B cell (primary cell): ENCODE results near the gene CTDP1. TPM values are rescaled to one million over a fixed set of nuclear protein-coding genes. Genes with fewer than 3 reads are reported as not detected.

Source experiments
- ATAC-seq: fragments of 200-7000 bp; cut with Tn5 transposase; one replicate; pipeline ENCODE4 v1.10.0; 2021; ENCODE audit warnings: low read depth, mild to moderate bottlenecking, moderate number of reproducible peaks, moderate library complexity
- CTCF ChIA-PET: fragments of 350-600 bp; sonication (Branson Sonifier 250); formaldehyde crosslinking; loops from one replicate; lab custom pipeline; 2021; ENCODE audit warnings: antibody characterized with exemption, inconsistent platforms; lab: Charles Lee
- POLR2A ChIA-PET: fragments of 350-600 bp; sonication (Branson Sonifier 250); formaldehyde crosslinking; loops from one replicate; lab custom pipeline; 2021; ENCODE audit warnings: antibody characterized with exemption; lab: Charles Lee
- DNase-seq: peaks from one replicate; pipeline ENCODE4 v3.0.0; 2013
- H2AFZ ChIP-seq: 2 replicates; pipeline ENCODE4 v1.6.1; 2012; ENCODE audit warnings: mild to moderate bottlenecking, low read depth, low read length; ENCODE audit not compliant: insufficient read depth, poor library complexity, severe bottlenecking
- H3K27ac ChIP-seq, 2 donors: 1 replicate in 1 of 2; 2 replicates in 1 of 2; pipeline ENCODE4 v1.5.1; 2012 to 2013; ENCODE audit warnings: low read length in 2 of 2, mild to moderate bottlenecking in 2 of 2, moderate library complexity in 1 of 2
- H3K27me3 ChIP-seq, 4 experiments: fragments of 200-600 bp in 1 of 4; sonication (generic) in 1 of 4; replicated peaks in 1 of 4; 1 replicate in 2 of 4; 2 replicates in 2 of 4; pipeline versions ENCODE4 v1.6.1 to v1.7.0; 2013 to 2016; ENCODE audit warnings: low read length in 3 of 4, mild to moderate bottlenecking in 2 of 4, mixed read lengths in 1 of 4, moderate library complexity in 1 of 4; ENCODE audit not compliant: insufficient read depth in 4 of 4, control insufficient read depth in 3 of 4; ENCODE audit errors: control extremely low read depth in 1 of 4
- H3K36me3 ChIP-seq, 2 experiments: replicated peaks in 1 of 2; 1 replicate in 1 of 2; 2 replicates in 1 of 2; pipeline versions ENCODE4 v1.6.1 to v1.7.1; 2013; ENCODE audit warnings: low read length in 1 of 2; ENCODE audit not compliant: insufficient read depth in 2 of 2, control insufficient read depth in 1 of 2; ENCODE audit errors: control extremely low read depth in 1 of 2, extremely low read depth in 1 of 2
- H3K4me1 ChIP-seq, 2 donors: fragments of 200-600 bp in 1 of 2; sonication (generic) in 1 of 2; 1 replicate in 1 of 2; 2 replicates in 1 of 2; pipeline versions ENCODE4 v1.5.1 to v1.6.1; 2013 to 2017; ENCODE audit warnings: low read length in 2 of 2; ENCODE audit not compliant: control insufficient read depth in 2 of 2, insufficient read depth in 2 of 2
- H3K4me2 ChIP-seq: replicated peaks from 2 replicates; pipeline ENCODE3; 2012; ENCODE audit warnings: mild to moderate bottlenecking, low read depth, low read length; ENCODE audit not compliant: poor library complexity, severe bottlenecking
- H3K4me3 ChIP-seq, 5 experiments: fragments of 200-600 bp in 1 of 5; sonication (generic) in 1 of 5; 1 replicate in 3 of 5; 2 replicates in 2 of 5; pipeline versions ENCODE4 v1.5.1 to v1.7.0; 2011 to 2016; ENCODE audit warnings: low read length in 4 of 5, mild to moderate bottlenecking in 4 of 5, low read depth in 2 of 5, control low read depth in 1 of 5, moderate library complexity in 1 of 5; ENCODE audit not compliant: insufficient read depth in 1 of 5; ENCODE audit errors: control extremely low read depth in 1 of 5, extremely low read depth in 1 of 5
- H3K79me2 ChIP-seq: fragments of 200-600 bp; sonication (generic); one replicate; pipeline ENCODE4 v1.6.0; 2016; ENCODE audit warnings: low read length; ENCODE audit not compliant: control insufficient read depth, insufficient read depth
- H3K9ac ChIP-seq: fragments of 200-600 bp; sonication (generic); 2 replicates; pipeline ENCODE4 v1.6.1; 2017; ENCODE audit warnings: mild to moderate bottlenecking, low read length, moderate library complexity
- H3K9me3 ChIP-seq, 3 donors: one replicate each; pipeline versions ENCODE4 v1.6.1 to v1.7.1; 2013; ENCODE audit warnings: low read length in 2 of 3; ENCODE audit not compliant: control insufficient read depth in 2 of 3, insufficient read depth in 1 of 3; ENCODE audit errors: control extremely low read depth in 1 of 3
- H4K20me1 ChIP-seq: 2 replicates; pipeline ENCODE4 v1.6.0; 2012; ENCODE audit warnings: mild to moderate bottlenecking, low read length; ENCODE audit not compliant: insufficient read depth, control insufficient read depth, poor library complexity, severe bottlenecking
- H3K27ac Mint-ChIP-seq: one replicate; pipeline ENCODE4 v1.8.0; 2021; ENCODE audit warnings: mixed read lengths
- H3K27me3 Mint-ChIP-seq: one replicate; pipeline ENCODE4 v1.8.0; 2021; ENCODE audit warnings: mixed read lengths
- H3K4me1 Mint-ChIP-seq: one replicate; pipeline ENCODE4 v1.8.0; 2021; ENCODE audit warnings: mixed read lengths
- H3K4me3 Mint-ChIP-seq: one replicate; pipeline ENCODE4 v1.8.0; 2021; ENCODE audit warnings: mixed read lengths
- H3K9me3 Mint-ChIP-seq: one replicate; pipeline ENCODE4 v1.8.0; 2022; ENCODE audit warnings: mixed read lengths; ENCODE audit not compliant: insufficient read depth
- CTCF ChIP-seq: fragments of 200-600 bp; IDR thresholded peaks from one replicate; pipeline ENCODE4 v1.8.0; 2022; ENCODE audit warnings: antibody characterized with exemption, mild to moderate bottlenecking
- EZH2 ChIP-seq: IDR thresholded peaks from 2 replicates; pipeline ENCODE4 v1.6.1; 2012; ENCODE audit warnings: borderline replicate concordance, low read depth, mild to moderate bottlenecking, moderate library complexity, low read length; ENCODE audit not compliant: insufficient read depth, poor library complexity, severe bottlenecking
- WGBS: methylation state at CpG from one replicate; pipeline ENCODE4 v1.1.5; 2013; ENCODE audit warnings: missing lambda C conversion rate; ENCODE audit not compliant: insufficient coverage; 5-methylcytosine and 5-hydroxymethylcytosine counted together
- intact Hi-C: fragments of 100-400 bp; cut with micrococcal nuclease; formaldehyde crosslinking; loops from one replicate; pipeline ENCODE4 v1.10.0; 2022
- polyA plus RNA-seq: library from polyadenylated mRNA; depleted of rRNA; stranded (reverse); fragments of >200 nt; gene quantifications from 2 replicates; pipeline ENCODE4 v1.2.3, GENCODE V29; 2012
- total RNA-seq, 2 donors: library from RNA; stranded (reverse); fragments of 120-200 nt in 1 of 2; gene quantifications; 1 replicate in 1 of 2; 2 replicates in 1 of 2; pipeline versions ENCODE4 v1.2.3 to v1.2.4, GENCODE V29; 2013 to 2022

CTDP1 gene
- total and polyA plus RNA-seq, 2 donors (not counting 1 experiment from before 2014, with no cell fraction given) = 14.3 to 33.3 TPM

DNA sequence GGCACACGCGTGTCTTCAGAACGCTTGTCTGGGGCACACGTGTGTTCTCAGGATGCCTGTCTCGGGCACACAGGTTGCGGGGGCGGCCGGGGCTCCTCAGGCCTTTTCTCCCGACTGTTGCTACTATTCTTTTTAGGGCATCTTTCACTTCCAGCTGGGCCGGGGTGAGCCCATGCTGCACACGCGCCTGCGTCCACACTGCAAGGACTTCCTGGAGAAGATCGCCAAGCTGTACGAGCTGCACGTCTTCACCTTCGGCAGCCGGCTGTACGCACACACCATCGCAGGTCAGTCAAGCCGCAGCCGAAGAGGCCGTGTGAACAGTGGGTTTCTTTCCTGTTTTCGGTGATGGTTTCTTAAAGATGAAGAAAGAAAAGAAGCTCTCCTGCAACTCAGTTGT, 25.0 kb downstream of the CTDP1 start:
- Histone ChIP-seq H3K4me2 (no peak overlapping the region), H3K9me3 (no peaks in the 10 kb centered on the region), H4K20me1 (peaks cover 49% of the 10 kb centered on the region), H3K4me1 (no peaks in the 10 kb centered on the region), H2AFZ (no peak overlapping the region), H3K36me3 (peaks cover 2 to 78% of the 10 kb centered on the region in 2 experiments), H3K4me3 (no peak overlapping the region), H3K9ac (no peak overlapping the region), H3K79me2 (peaks cover 42% of the 10 kb centered on the region), H3K27ac (no peak overlapping the region), H3K27me3 (no peaks in the 10 kb centered on the region)
- Mint-ChIP-seq H3K4me1 (no peaks in the 10 kb centered on the region), H3K4me3 (no peak overlapping the region), H3K27me3 (no peaks in the 10 kb centered on the region), H3K27ac (no peak overlapping the region), H3K9me3 (no peaks in the 10 kb centered on the region)
- CTCF ChIA-PET = no interaction called here
- ATAC-seq = no peak
- TF ChIP-seq CTCF (no peak), EZH2 (no peak)
- intact Hi-C loops = no loop called here
- DNase-seq = no peak
- WGBS = 98% methylated on average over 24 of the region's 24 CpGs
- POLR2A ChIA-PET = no interaction called here

GRCh38 chr18:79705272-79705671, 25.7 kb downstream of the CTDP1 start:
- Histone ChIP-seq H3K27ac (no peak overlapping the region), H2AFZ (no peak overlapping the region), H3K36me3 (peaks cover 2 to 77% of the 10 kb centered on the region in 2 experiments), H3K79me2 (peaks cover 38% of the 10 kb centered on the region), H3K4me3 (no peak overlapping the region), H3K9ac (no peak overlapping the region), H3K9me3 (no peaks in the 10 kb centered on the region), H3K4me1 (no peaks in the 10 kb centered on the region), H3K4me2 (no peak overlapping the region), H3K27me3 (no peaks in the 10 kb centered on the region), H4K20me1 (peaks cover 43% of the 10 kb centered on the region)
- Mint-ChIP-seq H3K27ac (no peak overlapping the region), H3K4me3 (no peak overlapping the region), H3K27me3 (no peaks in the 10 kb centered on the region), H3K4me1 (no peaks in the 10 kb centered on the region), H3K9me3 (no peaks in the 10 kb centered on the region)
- ChIA-PET POLR2A (no interaction called here), CTCF (no interaction called here)
- 96% methylated on average over 28 of the region's 28 CpGs for WGBS
- TF ChIP-seq EZH2 (no peak), CTCF (no peak)
- intact Hi-C loops = no loop called here
- DNase-seq (no peak), ATAC-seq (no peak)
